Measurements from ENCODE around the gene PACSIN3.

Gene PACSIN3

GRCh38 chr11:47183031-47183856 is 3.0 kb downstream of the PACSIN3 start:
- TF ChIP-seq, protein P1, sequence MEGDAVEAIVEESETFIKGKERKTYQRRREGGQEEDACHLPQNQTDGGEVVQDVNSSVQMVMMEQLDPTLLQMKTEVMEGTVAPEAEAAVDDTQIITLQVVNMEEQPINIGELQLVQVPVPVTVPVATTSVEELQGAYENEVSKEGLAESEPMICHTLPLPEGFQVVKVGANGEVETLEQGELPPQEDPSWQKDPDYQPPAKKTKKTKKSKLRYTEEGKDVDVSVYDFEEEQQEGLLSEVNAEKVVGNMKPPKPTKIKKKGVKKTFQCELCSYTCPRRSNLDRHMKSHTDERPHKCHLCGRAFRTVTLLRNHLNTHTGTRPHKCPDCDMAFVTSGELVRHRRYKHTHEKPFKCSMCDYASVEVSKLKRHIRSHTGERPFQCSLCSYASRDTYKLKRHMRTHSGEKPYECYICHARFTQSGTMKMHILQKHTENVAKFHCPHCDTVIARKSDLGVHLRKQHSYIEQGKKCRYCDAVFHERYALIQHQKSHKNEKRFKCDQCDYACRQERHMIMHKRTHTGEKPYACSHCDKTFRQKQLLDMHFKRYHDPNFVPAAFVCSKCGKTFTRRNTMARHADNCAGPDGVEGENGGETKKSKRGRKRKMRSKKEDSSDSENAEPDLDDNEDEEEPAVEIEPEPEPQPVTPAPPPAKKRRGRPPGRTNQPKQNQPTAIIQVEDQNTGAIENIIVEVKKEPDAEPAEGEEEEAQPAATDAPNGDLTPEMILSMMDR (conservative IDR thresholded peaks at IDR 0.05; ENCODE audit: low read depth) = no peak
- no peak for DNase-seq (ENCODE audit: low spot score)
- CTCF ChIA-PET = no interaction called here
- peak overlapping the region; percentile 98 for H3K27ac ChIP-seq
- POLR2A ChIA-PET (ENCODE audit: low non-redundant PET) = interaction anchor here (0.6 to 5.9 kb wide), 3 partner anchors 32 to 226 kb away, joined by 3 to 70 read pairs (median 3); partner anchors contain the start of gene DDB2

GRCh38 chr11:47182380-47182779 is 3.9 kb downstream of the PACSIN3 start:
- ChIA-PET CTCF (no interaction called here), POLR2A (ENCODE audit: low non-redundant PET) (interaction anchor here (0.7 to 1.3 kb wide), 3 partner anchors 12 to 62 kb away, joined by 3 to 5 read pairs (median 3); partner anchors contain the start of gene DDB2)
- H3K27ac ChIP-seq = peak overlapping the region; percentile 98
- no peak for DNase-seq (ENCODE audit: low spot score)
- TF ChIP-seq, protein P1 (conservative IDR thresholded peaks at IDR 0.05; ENCODE audit: low read depth) = no peak

- ChIA-PET POLR2A (ENCODE audit: low non-redundant PET) (interaction anchor here (0.6 to 1.1 kb wide), 2 partner anchors 13 to 55 kb away, joined by 3 to 7 read pairs; no protein-coding TSS in a partner anchor), CTCF (no interaction called here)
- TF ChIP-seq, protein P1 (conservative IDR thresholded peaks at IDR 0.05; ENCODE audit: low read depth) = no peak
- peak overlapping the region; percentile 98 for H3K27ac ChIP-seq
- no peak for DNase-seq (ENCODE audit: low spot score)
Measured at GRCh38 chr11:47181271-47181670, 5.0 kb downstream of the PACSIN3 start.

DNA sequence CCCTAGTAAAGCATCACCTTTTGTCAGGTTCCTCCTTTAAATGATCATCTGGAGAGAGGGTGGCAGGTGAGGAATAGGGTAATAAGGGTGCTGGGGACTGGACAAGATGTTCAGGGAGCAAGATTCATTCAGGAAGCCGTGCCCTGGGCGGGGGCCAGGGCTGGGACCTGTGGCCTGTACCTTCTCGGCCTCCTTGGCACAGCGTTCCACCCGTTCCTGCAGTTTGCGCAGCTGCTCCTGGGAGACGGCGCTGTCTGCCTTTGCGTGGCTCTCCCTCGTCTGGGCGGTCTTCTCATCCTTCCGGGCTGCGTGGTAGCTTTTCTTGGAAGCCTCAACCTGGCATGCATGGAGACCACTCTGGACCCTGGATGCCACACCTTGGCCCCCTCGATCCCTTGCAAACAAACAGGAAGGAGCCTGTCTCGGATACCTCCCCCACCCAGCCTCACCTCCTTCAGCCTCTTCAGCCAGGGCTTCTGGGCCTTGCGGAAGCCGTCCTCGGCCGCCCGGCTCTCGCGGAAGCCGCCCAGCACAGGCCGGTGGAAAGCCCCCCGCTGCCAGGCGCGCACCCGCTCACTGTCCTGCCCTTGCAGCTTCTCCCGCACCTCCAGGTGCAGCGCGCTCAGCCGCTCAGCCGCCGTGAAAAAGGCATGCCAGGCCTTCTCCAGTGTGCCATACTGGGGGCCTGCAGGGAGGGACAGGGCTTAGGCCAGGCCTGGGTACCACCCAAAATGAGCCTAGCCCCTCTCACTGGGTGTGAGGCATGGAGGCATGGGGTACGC is 6.0 kb downstream of the PACSIN3 start:
- H3K27ac ChIP-seq = peak overlapping the region; percentile 98
- TF ChIP-seq, protein P1 (conservative IDR thresholded peaks at IDR 0.05; ENCODE audit: low read depth) = no peak
- POLR2A ChIA-PET (ENCODE audit: low non-redundant PET) = no interaction called here
- DNase-seq (ENCODE audit: low spot score) = no peak
- CTCF ChIA-PET = interaction anchor here (0.5 to 1.2 kb wide), 6 partner anchors 25 to 86 kb away, joined by 3 to 6 read pairs (median 5); partner anchors contain the start of gene DDB2

- no peak for DNase-seq (ENCODE audit: low spot score)
- POLR2A ChIA-PET (ENCODE audit: low non-redundant PET) = no interaction called here
- H3K27ac ChIP-seq = peak overlapping the region; percentile 98
- CTCF ChIA-PET = interaction anchor here (0.5 to 1.2 kb wide), 6 partner anchors 26 to 87 kb away, joined by 3 to 6 read pairs (median 5); partner anchors contain the start of gene DDB2
- TF ChIP-seq, protein P1 (conservative IDR thresholded peaks at IDR 0.05; ENCODE audit: low read depth) = peak; percentile 67
Measured at GRCh38 chr11:47179655-47179991, 6.6 kb downstream of the PACSIN3 start.
